Progenitor cell of endocrine pancreas (in vitro differentiated cells): ENCODE results near the gene PRKRA. TPM values are rescaled to one million over a fixed set of nuclear protein-coding genes. Genes with fewer than 3 reads are reported as not detected.

Experiments
- DNase-seq: peaks from one replicate; pipeline ENCODE4 v3.0.0; 2021; ENCODE audit warnings: low spot score; ENCODE audit not compliant: unreplicated experiment
- H3K27ac Mint-ChIP-seq: 2 replicates; pipeline ENCODE4 v1.8.0; 2021; ENCODE audit warnings: mild to moderate bottlenecking, moderate library complexity, mixed read lengths
- H3K27me3 Mint-ChIP-seq: 2 replicates; pipeline ENCODE4 v1.8.0; 2021; ENCODE audit warnings: mixed read lengths
- H3K36me3 Mint-ChIP-seq: 2 replicates; pipeline ENCODE4 v1.8.0; 2022; ENCODE audit warnings: mixed read lengths; ENCODE audit not compliant: insufficient read depth
- H3K4me1 Mint-ChIP-seq: 2 replicates; pipeline ENCODE4 v1.8.0; 2021; ENCODE audit warnings: low read depth, mixed read lengths
- H3K4me3 Mint-ChIP-seq: 2 replicates; pipeline ENCODE4 v1.8.0; 2021; ENCODE audit warnings: low read depth, mild to moderate bottlenecking, moderate library complexity, mixed read lengths
- H3K9me3 Mint-ChIP-seq: 2 replicates; pipeline ENCODE4 v1.8.0; 2021; ENCODE audit warnings: low read depth, mixed read lengths
- CTCF ChIP-seq: fragments of 200-600 bp; sonication (generic); IDR thresholded peaks from one replicate; pipeline ENCODE4 v1.5.0; 2021; ENCODE audit warnings: antibody characterized with exemption, mild to moderate bottlenecking; ENCODE audit not compliant: unreplicated experiment
- total RNA-seq: library from RNA; stranded (reverse); gene quantifications from 2 replicates; pipeline ENCODE4 v1.2.1, GENCODE V29; 2021

PRKRA gene
- total RNA-seq, 1 donor from 2014 or later: 92.1 TPM

- Mint-ChIP-seq H3K4me3 (no peak overlapping the region), H3K4me1 (peaks cover 38% of the 10 kb centered on the region), H3K27ac (no peak overlapping the region), H3K9me3 (no peaks in the 10 kb centered on the region), H3K36me3 (peaks cover 19% of the 10 kb centered on the region), H3K27me3 (no peaks in the 10 kb centered on the region)
- no peak for TF ChIP-seq CTCF
- no peak for DNase-seq
Measured at GRCh38 chr2:178485356-178485755, 34.4 kb upstream of the PRKRA start.

DNA sequence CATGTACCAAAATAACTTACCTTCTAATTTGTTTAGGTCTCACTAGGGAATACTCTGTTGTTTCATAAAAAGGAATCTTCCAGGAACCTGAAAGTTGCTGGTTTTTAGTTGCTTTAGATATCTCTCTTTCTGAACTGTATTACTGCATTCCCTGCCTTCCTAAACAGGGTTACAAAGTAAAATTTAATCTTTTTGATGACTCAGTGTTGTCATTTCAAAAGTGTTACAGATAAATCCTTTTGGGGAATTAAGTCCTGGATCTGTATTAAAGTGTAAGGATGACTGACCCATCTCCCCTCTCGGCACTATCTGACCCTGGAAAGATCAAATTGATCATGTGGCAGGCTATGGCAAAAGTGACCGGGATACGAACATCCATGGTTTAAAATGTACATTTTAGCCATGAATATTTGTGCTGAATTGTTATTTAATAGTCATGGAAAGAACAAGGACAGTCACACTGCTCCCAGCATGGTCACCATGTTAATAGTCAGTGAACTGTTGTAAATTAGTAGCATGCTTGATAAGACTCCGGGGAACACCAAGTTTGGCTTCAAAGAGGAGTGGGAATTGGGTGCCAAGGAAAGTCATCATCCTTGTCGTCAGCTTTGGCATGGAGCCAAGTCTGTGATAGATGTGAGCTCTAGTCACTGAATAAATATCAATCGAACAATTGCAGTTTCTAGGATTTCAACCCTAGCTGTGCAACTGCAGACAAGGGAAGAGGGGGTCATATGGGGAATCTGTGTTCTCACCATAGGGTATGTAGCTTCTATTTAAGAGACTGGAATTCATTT is 33.5 kb upstream of the PRKRA start:
- Mint-ChIP-seq H3K4me3 (no peak overlapping the region), H3K4me1 (peaks cover 33% of the 10 kb centered on the region), H3K36me3 (peaks cover 15% of the 10 kb centered on the region), H3K9me3 (no peaks in the 10 kb centered on the region), H3K27me3 (no peaks in the 10 kb centered on the region), H3K27ac (no peak overlapping the region)
- no peak for TF ChIP-seq CTCF
- no peak for DNase-seq

- Mint-ChIP-seq H3K9me3 (no peaks in the 10 kb centered on the region), H3K4me3 (peak overlapping the region; percentile 88), H3K27ac (no peak overlapping the region), H3K36me3 (peaks cover 10% of the 10 kb centered on the region), H3K27me3 (no peaks in the 10 kb centered on the region), H3K4me1 (peaks cover 33% of the 10 kb centered on the region)
- DNase-seq: no peak
- no peak for TF ChIP-seq CTCF
Measured at GRCh38 chr2:178482437-178482836, 31.5 kb upstream of the PRKRA start.

DNA sequence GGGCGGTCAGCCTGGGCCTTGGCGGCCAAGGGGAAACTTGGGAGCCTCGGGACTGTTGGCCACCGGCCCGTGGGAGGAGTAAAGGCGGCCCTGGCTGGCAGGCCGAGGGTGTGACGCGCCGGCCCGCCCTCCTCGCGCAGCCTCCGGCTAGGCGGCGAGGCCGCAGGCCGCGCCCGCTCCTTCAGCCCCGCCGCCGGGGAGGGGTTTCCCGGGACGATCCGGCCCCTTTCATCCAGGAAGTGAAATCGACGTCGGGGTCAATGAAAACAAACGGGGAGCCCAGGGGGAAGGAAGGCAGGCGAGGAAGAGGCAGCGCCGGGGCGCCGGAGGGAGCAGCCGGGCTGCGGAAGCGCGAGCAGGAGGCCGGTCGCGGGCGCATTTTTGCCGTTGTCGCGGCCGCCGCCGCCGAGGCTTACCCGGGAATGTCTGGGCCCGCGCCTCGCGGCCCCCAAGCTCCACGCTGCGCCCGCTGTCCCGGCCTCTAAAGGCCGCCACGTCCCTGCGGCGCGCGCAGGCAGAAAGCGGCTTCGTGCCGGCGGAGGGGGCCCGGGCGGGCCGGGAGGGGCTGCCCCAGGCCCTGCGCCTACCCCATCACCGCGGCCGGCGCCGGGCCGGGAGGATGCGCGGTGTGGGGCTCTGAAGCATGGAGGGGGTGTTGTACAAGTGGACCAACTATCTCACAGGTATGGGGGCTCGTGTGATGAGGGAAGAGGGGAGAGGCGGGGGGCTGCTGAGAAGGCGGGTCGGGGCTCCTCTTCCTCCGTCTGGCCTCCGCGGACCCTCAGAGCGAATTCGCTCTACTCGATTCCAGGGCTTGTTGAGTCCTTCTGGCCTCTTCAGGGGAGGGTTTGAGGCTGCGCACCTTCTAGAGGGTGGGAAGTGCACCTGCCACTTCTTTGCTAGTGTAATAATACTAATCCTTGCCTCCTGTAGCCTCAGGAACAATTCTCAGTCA is 29.5 kb upstream of the PRKRA start, which contains the start of gene PLEKHA3:
PLEKHA3 (plus strand) TSS at position 231 of the 955 bp plus-strand sequence; CDS start at position 644, 413 bp downstream.
- Mint-ChIP-seq H3K4me1 (peaks cover 26% of the 10 kb centered on the region), H3K27ac (peak within 1 kb of the TSS; percentile 99), H3K27me3 (no peaks in the 10 kb centered on the region), H3K36me3 (peaks cover under 1% of the 10 kb centered on the region), H3K9me3 (no peaks in the 10 kb centered on the region), H3K4me3 (peak within 1 kb of the TSS; percentile 88)
- TF ChIP-seq CTCF: no peak
- DNase-seq: peak; percentile 82

GRCh38 chr2:178479758-178480226 is 28.8 kb upstream of the PRKRA start:
- no peaks in the 10 kb centered on the region for H3K36me3 Mint-ChIP-seq
- peak overlapping the region; percentile 88 for H3K4me3 Mint-ChIP-seq
- no peak for DNase-seq
- H3K4me1 Mint-ChIP-seq: peaks cover 23% of the 10 kb centered on the region
- no peaks in the 10 kb centered on the region for H3K27me3 Mint-ChIP-seq
- no peak for TF ChIP-seq CTCF
- peak overlapping the region; percentile 99 for H3K27ac Mint-ChIP-seq
- H3K9me3 Mint-ChIP-seq: no peaks in the 10 kb centered on the region
